PC-3 (cell line): ENCODE measurements around the gene STXBP1.

Source experiments
- CTCF ChIP-seq: fragments of 300-600 bp; sonication (generic); conservative IDR thresholded peaks from 2 replicates; pipeline ENCODE4 v1.5.1; 2017; ENCODE audit warnings: antibody characterized with exemption, low read depth, mild to moderate bottlenecking, low read length
- EZH2 ChIP-seq: fragments of 300-600 bp; sonication (generic); IDR thresholded peaks from one replicate; pipeline ENCODE4 v1.6.1; 2017; ENCODE audit warnings: antibody characterized with exemption, mild to moderate bottlenecking, low read length; ENCODE audit not compliant: unreplicated experiment

DNA sequence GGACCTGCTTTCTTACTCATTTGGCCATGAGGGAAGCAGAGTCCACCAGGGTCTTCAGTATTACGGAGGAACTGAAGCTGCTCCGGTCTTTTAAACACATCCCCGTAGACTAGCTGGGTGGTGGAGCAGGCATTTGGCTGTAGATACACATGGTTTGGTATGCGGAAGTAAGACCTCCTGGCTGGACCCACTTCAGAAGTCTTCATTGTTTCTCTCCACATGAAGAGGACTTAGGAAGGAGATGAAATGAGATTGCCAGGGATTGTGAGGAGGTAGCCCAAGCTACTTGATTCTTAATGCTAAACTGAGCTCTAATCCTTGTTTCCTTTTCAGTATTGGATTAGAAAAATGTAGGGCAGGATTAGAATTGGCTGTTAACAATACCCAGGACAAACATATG lies 32.9 kb downstream of the STXBP1 start:
- TF ChIP-seq CTCF: no peak
- no peak for TF ChIP-seq EZH2
